CD4-positive, alpha-beta T cell treated with Interferon gamma for 1 hour (primary cell): ENCODE results near the gene GSG1L.
A peak's percentile ranks its signal among the peaks of the same experiment; 100 is the strongest.
"Not testable (repeated sequence)": the region's sequence is repeated elsewhere in the genome, so short reads cannot be mapped to it uniquely, and the experiment has no call there.

Source experiments
- DNase-seq: peaks from one replicate; pipeline ENCODE4 v3.0.0-alpha.2; 2020

The GSG1L gene

GRCh38 chr16:27977966-27978365 is 85.5 kb downstream of the GSG1L start:
- DNase-seq: no peak

- no peak for DNase-seq
Measured at GRCh38 chr16:27976990-27977389, 86.5 kb downstream of the GSG1L start.

GRCh38 chr16:27974896-27975540 is 88.5 kb downstream of the GSG1L start:
- DNase-seq: no peak

GRCh38 chr16:27973678-27974077 is 89.8 kb downstream of the GSG1L start:
- no peak for DNase-seq

GRCh38 chr16:27972500-27972899 is 91.0 kb downstream of the GSG1L start:
- peak; percentile 41 for DNase-seq

GRCh38 chr16:27969574-27969973 is 93.9 kb downstream of the GSG1L start:
- no peak for DNase-seq

GRCh38 chr16:27967169-27967568 is 96.3 kb downstream of the GSG1L start:
- DNase-seq: no peak

- DNase-seq: no peak
Measured at GRCh38 chr16:27966756-27967155, 96.8 kb downstream of the GSG1L start.

GRCh38 chr16:27965801-27966200 is 97.7 kb downstream of the GSG1L start:
- DNase-seq: no peak

GRCh38 chr16:27963471-27963965 is 100.0 kb downstream of the GSG1L start:
- no peak for DNase-seq

- no peak for DNase-seq
Measured at GRCh38 chr16:27962197-27962596, 101.3 kb downstream of the GSG1L start.

GRCh38 chr16:27961296-27961620 is 102.3 kb downstream of the GSG1L start:
- no peak for DNase-seq

GRCh38 chr16:27960619-27961295 is 102.8 kb downstream of the GSG1L start:
- no peak for DNase-seq

GRCh38 chr16:27959914-27960313 is 103.6 kb downstream of the GSG1L start:
- no peak for DNase-seq

GRCh38 chr16:27954191-27954590 is 109.3 kb downstream of the GSG1L start:
- DNase-seq: no peak

GRCh38 chr16:27952811-27953210 is 110.7 kb downstream of the GSG1L start:
- DNase-seq: no peak

GRCh38 chr16:27951489-27952120 is 111.9 kb downstream of the GSG1L start:
- no peak for DNase-seq

GRCh38 chr16:27950206-27950887 is 113.2 kb downstream of the GSG1L start:
- no peak for DNase-seq

GRCh38 chr16:27947696-27948095 is 115.8 kb downstream of the GSG1L start:
- no peak for DNase-seq

GRCh38 chr16:27945233-27945973 is 118.1 kb downstream of the GSG1L start:
- no peak for DNase-seq

GRCh38 chr16:27943766-27944165 is 119.7 kb downstream of the GSG1L start:
- DNase-seq: no peak

GRCh38 chr16:27942071-27942470 is 121.4 kb downstream of the GSG1L start:
- DNase-seq: not testable (repeated sequence)

GRCh38 chr16:27935076-27935475 is 128.4 kb downstream of the GSG1L start:
- DNase-seq: no peak
